HepG2 (cell line): ENCODE results near the gene HYAL2. TPM values are rescaled to one million over a fixed set of nuclear protein-coding genes. Genes with fewer than 3 reads are reported as not detected.

Source experiments
- FOXM1 ChIP-seq: sonication (generic); formaldehyde crosslinking; IDR thresholded peaks from 2 replicates; pipeline ENCODE4 v1.5.0; 2020; ENCODE audit warnings: missing genetic modification reagents
- MBNL3 ChIP-seq: fragments of 250-450 bp; sonication (Bioruptor Pico); conservative IDR thresholded peaks from 2 replicates; pipeline ENCODE4 v1.8.0; 2022; ENCODE audit warnings: mild to moderate bottlenecking, inconsistent platforms
- MYC ChIP-seq: sonication (generic); formaldehyde crosslinking; IDR thresholded peaks from 2 replicates; pipeline ENCODE4 v1.9.0; 2021; ENCODE audit warnings: missing genetic modification reagents, borderline replicate concordance
- NFYC ChIP-seq: IDR thresholded peaks from 2 replicates; pipeline ENCODE4 v1.6.1; 2016; ENCODE audit warnings: missing genetic modification reagents, missing compliant biosample characterization
- RFX3 ChIP-seq: IDR thresholded peaks from 2 replicates; pipeline ENCODE4 v1.6.1; 2016; ENCODE audit warnings: missing biosample characterization, missing genetic modification reagents
- SNAI1 ChIP-seq: sonication (generic); formaldehyde crosslinking; IDR thresholded peaks from 2 replicates; pipeline ENCODE4 v1.5.0; 2020; ENCODE audit warnings: mild to moderate bottlenecking, missing genetic modification reagents, borderline replicate concordance
- ZFAT ChIP-seq: sonication (generic); formaldehyde crosslinking; conservative IDR thresholded peaks from 2 replicates; pipeline ENCODE4 v1.8.1; 2023; ENCODE audit warnings: missing genetic modification reagents, inconsistent platforms
- ZFP90 ChIP-seq: sonication (generic); formaldehyde crosslinking; IDR thresholded peaks from 2 replicates; pipeline ENCODE4 v1.8.0; 2022; ENCODE audit warnings: missing genetic modification reagents, mild to moderate bottlenecking, inconsistent platforms, borderline replicate concordance
- ZNF20 ChIP-seq: sonication (generic); formaldehyde crosslinking; IDR thresholded peaks from 2 replicates; pipeline ENCODE4 v1.4.0; 2020; ENCODE audit warnings: mild to moderate bottlenecking, moderate library complexity, missing genetic modification reagents
- ZNF317 ChIP-seq: sonication (generic); formaldehyde crosslinking; IDR thresholded peaks from 2 replicates; pipeline ENCODE4 v1.5.0; 2020; ENCODE audit warnings: mild to moderate bottlenecking, missing genetic modification reagents
- ZNF34 ChIP-seq: sonication (generic); formaldehyde crosslinking; IDR thresholded peaks from 2 replicates; pipeline ENCODE4 v1.4.0; 2020; ENCODE audit warnings: mild to moderate bottlenecking, missing genetic modification reagents, borderline replicate concordance
- ZNF709 ChIP-seq: sonication (generic); formaldehyde crosslinking; IDR thresholded peaks from 2 replicates; pipeline ENCODE4 v1.5.0; 2020; ENCODE audit warnings: mild to moderate bottlenecking, missing genetic modification reagents
- ZNF75D ChIP-seq: sonication (generic); formaldehyde crosslinking; IDR thresholded peaks from 2 replicates; pipeline ENCODE4 v1.8.1; 2023; ENCODE audit warnings: missing genetic modification reagents, mild to moderate bottlenecking, borderline replicate concordance
- ZNF776 ChIP-seq: sonication (generic); formaldehyde crosslinking; IDR thresholded peaks from 2 replicates; pipeline ENCODE4 v1.4.0; 2020; ENCODE audit warnings: mild to moderate bottlenecking, missing genetic modification reagents
- ZNF781 ChIP-seq: sonication (generic); formaldehyde crosslinking; IDR thresholded peaks from 2 replicates; pipeline ENCODE4 v1.5.1; 2020; ENCODE audit warnings: borderline replicate concordance, mild to moderate bottlenecking, missing genetic modification reagents; ENCODE audit errors: not compliant biosample characterization
- ZSCAN22 ChIP-seq: sonication (generic); formaldehyde crosslinking; IDR thresholded peaks from 2 replicates; pipeline ENCODE4 v1.4.0; 2020; ENCODE audit warnings: mild to moderate bottlenecking, missing genetic modification reagents
- polyA plus RNA-seq, 8 experiments: library from polyadenylated mRNA; depleted of rRNA in 3 of 8; stranded (reverse) in 7 of 8; unstranded in 1 of 8; fragments of >200 nt; fragmentation: Illumina TruSeq in 4 of 8; extraction: Trizol in 4 of 8; gene quantifications; 2 replicates each; pipeline versions ENCODE4 v1.2.1 to v1.2.3, GENCODE V29; 2011 to 2016; ENCODE audit warnings: low read depth in 4 of 8, missing spikeins in 1 of 8, mixed read lengths in 1 of 8; ENCODE audit not compliant: insufficient read depth in 1 of 8
- total RNA-seq, 5 experiments: library from RNA; depleted of rRNA; stranded (reverse); fragments of >200 nt; fragmentation: Illumina TruSeq; extraction: Trizol; gene quantifications; 2 replicates each; pipeline ENCODE4 v1.2.3, GENCODE V29; 2016; ENCODE audit warnings: low read depth in 1 of 5
- TF ChIP-seq, protein P1 (sequence below), 2 experiments: sonication (generic) in 1 of 2; formaldehyde crosslinking in 1 of 2; IDR thresholded peaks; 2 replicates each; pipeline versions ENCODE4 v1.5.1 to v1.6.1; 2011 to 2020; ENCODE audit warnings: borderline replicate concordance in 1 of 2, low read depth in 1 of 2, low read length in 1 of 2, mild to moderate bottlenecking in 1 of 2, missing genetic modification reagents in 1 of 2, moderate library complexity in 1 of 2
- TF ChIP-seq, protein P2 (sequence below): sonication (generic); formaldehyde crosslinking; IDR thresholded peaks from 2 replicates; pipeline ENCODE4 v1.5.1; 2020; ENCODE audit warnings: missing genetic modification reagents, mild to moderate bottlenecking, borderline replicate concordance
- TF ChIP-seq, protein P3 (sequence below): sonication (generic); formaldehyde crosslinking; IDR thresholded peaks from 2 replicates; pipeline ENCODE4 v1.8.0; 2022; ENCODE audit warnings: missing genetic modification reagents, low read depth, mild to moderate bottlenecking, borderline replicate concordance
- TF ChIP-seq, protein P4 (sequence below): sonication (generic); formaldehyde crosslinking; IDR thresholded peaks from 2 replicates; pipeline ENCODE4 v1.4.0; 2020; ENCODE audit warnings: mild to moderate bottlenecking, missing genetic modification reagents
- TF ChIP-seq, protein P5 (sequence below): sonication (generic); formaldehyde crosslinking; IDR thresholded peaks from 2 replicates; pipeline ENCODE4 v1.4.0; 2020; ENCODE audit warnings: missing genetic modification reagents

Gene HYAL2
- total and polyA plus RNA-seq, 2 of the 13 experiments (the other 11 are each of a cell fraction or from before 2014, with no cell fraction given) = 76.2 to 102 TPM

DNA sequence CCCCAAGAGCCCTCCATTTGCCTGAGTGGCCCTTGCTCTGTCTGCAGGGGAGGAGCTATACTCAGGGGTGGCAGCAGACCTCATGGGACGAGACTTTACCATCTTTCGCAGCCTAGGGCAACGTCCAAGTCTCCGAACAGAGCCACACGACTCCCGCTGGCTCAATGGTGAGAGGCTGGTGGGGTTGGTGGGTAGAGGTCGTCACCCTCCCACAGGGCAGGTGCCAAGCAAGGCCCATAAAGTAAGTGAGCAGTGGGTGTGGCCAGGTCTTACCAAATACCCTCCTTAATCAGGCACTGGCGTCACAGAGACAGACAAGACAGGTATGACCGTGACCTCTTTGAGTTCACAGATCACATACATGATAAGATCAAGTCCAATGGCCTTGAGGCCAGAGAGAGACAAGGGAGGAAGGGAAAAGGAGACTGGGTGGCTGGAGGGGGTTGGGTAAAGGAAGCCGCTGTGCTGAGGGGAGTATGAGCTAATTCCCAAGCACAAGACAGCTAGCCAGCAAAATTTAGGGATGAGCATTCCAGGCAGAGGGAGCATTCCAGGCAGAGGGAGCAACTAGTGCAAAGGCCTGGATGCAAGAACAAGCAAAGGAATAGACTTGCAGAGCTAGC is 51.1 kb downstream of the HYAL2 start (continued):
- TF ChIP-seq, protein P1, sequence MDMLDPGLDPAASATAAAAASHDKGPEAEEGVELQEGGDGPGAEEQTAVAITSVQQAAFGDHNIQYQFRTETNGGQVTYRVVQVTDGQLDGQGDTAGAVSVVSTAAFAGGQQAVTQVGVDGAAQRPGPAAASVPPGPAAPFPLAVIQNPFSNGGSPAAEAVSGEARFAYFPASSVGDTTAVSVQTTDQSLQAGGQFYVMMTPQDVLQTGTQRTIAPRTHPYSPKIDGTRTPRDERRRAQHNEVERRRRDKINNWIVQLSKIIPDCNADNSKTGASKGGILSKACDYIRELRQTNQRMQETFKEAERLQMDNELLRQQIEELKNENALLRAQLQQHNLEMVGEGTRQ (IDR thresholded peaks at IDR 0.05; ENCODE audit: low read depth, low read length) = no peak
- TF ChIP-seq, protein P1 (CRISPR knock-in tag; IDR thresholded peaks at IDR 0.05; ENCODE audit: borderline replicate concordance) = no peak
- TF ChIP-seq, protein P2, sequence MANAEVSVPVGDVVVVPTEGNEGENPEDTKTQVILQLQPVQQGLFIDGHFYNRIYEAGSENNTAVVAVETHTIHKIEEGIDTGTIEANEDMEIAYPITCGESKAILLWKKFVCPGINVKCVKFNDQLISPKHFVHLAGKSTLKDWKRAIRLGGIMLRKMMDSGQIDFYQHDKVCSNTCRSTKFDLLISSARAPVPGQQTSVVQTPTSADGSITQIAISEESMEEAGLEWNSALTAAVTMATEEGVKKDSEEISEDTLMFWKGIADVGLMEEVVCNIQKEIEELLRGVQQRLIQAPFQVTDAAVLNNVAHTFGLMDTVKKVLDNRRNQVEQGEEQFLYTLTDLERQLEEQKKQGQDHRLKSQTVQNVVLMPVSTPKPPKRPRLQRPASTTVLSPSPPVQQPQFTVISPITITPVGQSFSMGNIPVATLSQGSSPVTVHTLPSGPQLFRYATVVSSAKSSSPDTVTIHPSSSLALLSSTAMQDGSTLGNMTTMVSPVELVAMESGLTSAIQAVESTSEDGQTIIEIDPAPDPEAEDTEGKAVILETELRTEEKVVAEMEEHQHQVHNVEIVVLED (CRISPR knock-in tag) = no peak
- TF ChIP-seq ZNF709 (CRISPR knock-in tag) = no peak
- no peak for TF ChIP-seq ZNF776 (CRISPR knock-in tag)
- TF ChIP-seq, protein P3, sequence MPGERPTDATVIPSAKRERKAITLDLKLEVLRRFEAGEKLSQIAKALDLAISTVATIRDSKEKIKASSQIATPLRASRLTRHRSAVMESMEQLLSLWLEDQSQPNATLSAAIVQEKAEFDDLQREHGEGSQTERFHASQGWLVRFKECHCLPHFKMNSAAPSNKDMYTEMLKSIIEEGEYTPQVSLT (CRISPR knock-in tag) = no peak
- no peak for TF ChIP-seq ZNF75D
- no peak for TF ChIP-seq ZSCAN22 (CRISPR knock-in tag)
- no peak for TF ChIP-seq RFX3 (CRISPR knock-in tag)
- TF ChIP-seq, protein P4, sequence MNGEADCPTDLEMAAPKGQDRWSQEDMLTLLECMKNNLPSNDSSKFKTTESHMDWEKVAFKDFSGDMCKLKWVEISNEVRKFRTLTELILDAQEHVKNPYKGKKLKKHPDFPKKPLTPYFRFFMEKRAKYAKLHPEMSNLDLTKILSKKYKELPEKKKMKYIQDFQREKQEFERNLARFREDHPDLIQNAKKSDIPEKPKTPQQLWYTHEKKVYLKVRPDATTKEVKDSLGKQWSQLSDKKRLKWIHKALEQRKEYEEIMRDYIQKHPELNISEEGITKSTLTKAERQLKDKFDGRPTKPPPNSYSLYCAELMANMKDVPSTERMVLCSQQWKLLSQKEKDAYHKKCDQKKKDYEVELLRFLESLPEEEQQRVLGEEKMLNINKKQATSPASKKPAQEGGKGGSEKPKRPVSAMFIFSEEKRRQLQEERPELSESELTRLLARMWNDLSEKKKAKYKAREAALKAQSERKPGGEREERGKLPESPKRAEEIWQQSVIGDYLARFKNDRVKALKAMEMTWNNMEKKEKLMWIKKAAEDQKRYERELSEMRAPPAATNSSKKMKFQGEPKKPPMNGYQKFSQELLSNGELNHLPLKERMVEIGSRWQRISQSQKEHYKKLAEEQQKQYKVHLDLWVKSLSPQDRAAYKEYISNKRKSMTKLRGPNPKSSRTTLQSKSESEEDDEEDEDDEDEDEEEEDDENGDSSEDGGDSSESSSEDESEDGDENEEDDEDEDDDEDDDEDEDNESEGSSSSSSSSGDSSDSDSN (CRISPR knock-in tag) = no peak
- TF ChIP-seq ZNF781 (CRISPR knock-in tag) = no peak
- no peak for TF ChIP-seq SNAI1 (CRISPR knock-in tag)
- no peak for TF ChIP-seq ZFP90 (CRISPR knock-in tag)
- TF ChIP-seq MYC (CRISPR knock-in tag) = no peak; the same call in 1 of the 2 replicates
- TF ChIP-seq FOXM1 (CRISPR knock-in tag) = no peak
- no peak for TF ChIP-seq ZNF34 (CRISPR knock-in tag)
- TF ChIP-seq NFYC = no peak
- no peak for TF ChIP-seq ZNF317 (CRISPR knock-in tag)
- TF ChIP-seq ZNF20 (CRISPR knock-in tag) = no peak
- TF ChIP-seq ZFAT = no peak
- TF ChIP-seq, protein P5, sequence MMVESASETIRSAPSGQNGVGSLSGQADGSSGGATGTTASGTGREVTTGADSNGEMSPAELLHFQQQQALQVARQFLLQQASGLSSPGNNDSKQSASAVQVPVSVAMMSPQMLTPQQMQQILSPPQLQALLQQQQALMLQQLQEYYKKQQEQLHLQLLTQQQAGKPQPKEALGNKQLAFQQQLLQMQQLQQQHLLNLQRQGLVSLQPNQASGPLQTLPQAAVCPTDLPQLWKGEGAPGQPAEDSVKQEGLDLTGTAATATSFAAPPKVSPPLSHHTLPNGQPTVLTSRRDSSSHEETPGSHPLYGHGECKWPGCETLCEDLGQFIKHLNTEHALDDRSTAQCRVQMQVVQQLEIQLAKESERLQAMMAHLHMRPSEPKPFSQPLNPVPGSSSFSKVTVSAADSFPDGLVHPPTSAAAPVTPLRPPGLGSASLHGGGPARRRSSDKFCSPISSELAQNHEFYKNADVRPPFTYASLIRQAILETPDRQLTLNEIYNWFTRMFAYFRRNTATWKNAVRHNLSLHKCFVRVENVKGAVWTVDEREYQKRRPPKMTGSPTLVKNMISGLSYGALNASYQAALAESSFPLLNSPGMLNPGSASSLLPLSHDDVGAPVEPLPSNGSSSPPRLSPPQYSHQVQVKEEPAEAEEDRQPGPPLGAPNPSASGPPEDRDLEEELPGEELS (CRISPR knock-in tag) = peak; percentile 54
- TF ChIP-seq MBNL3 = no peak
